IPS-18c (cell line): Measurements from ENCODE around the gene CLEC17A.
"Not testable (repeated sequence)": the region's sequence is repeated elsewhere in the genome, so short reads cannot be mapped to it uniquely, and the experiment has no call there.

Experiments
- H3K4me3 ChIP-seq: 2 replicates; pipeline ENCODE4 v1.7.0; 2013; ENCODE audit warnings: low read depth, mild to moderate bottlenecking, low read length, moderate library complexity; ENCODE audit not compliant: insufficient read depth
- H3K9me3 ChIP-seq: one replicate; pipeline ENCODE4 v1.6.1; 2013; ENCODE audit warnings: mild to moderate bottlenecking, low read length, moderate library complexity; ENCODE audit not compliant: control insufficient read depth, insufficient read depth

CLEC17A gene

GRCh38 chr19:14613399-14614098 is 30.7 kb downstream of the CLEC17A start:
- not testable (repeated sequence) for H3K4me3 ChIP-seq, H3K9me3 ChIP-seq

GRCh38 chr19:14614099-14614412 is 31.2 kb downstream of the CLEC17A start:
- no peaks in the 10 kb centered on the region for H3K9me3 ChIP-seq
- H3K4me3 ChIP-seq = no peak overlapping the region

GRCh38 chr19:14615623-14616022 is 32.7 kb downstream of the CLEC17A start:
- no peaks in the 10 kb centered on the region for H3K9me3 ChIP-seq
- no peak overlapping the region for H3K4me3 ChIP-seq

- H3K9me3 ChIP-seq = no peaks in the 10 kb centered on the region
- no peak overlapping the region for H3K4me3 ChIP-seq
These were observed 33.5 kb downstream of the CLEC17A start for GRCh38 chr19:14616407-14616806.

GRCh38 chr19:14619404-14619803 is 36.5 kb downstream of the CLEC17A start:
- H3K4me3 ChIP-seq = no peak overlapping the region
- H3K9me3 ChIP-seq = no peaks in the 10 kb centered on the region

GRCh38 chr19:14624491-14624890 is 41.6 kb downstream of the CLEC17A start:
- H3K9me3 ChIP-seq, H3K4me3 ChIP-seq: not testable (repeated sequence)

GRCh38 chr19:14629557-14629956 is 46.7 kb downstream of the CLEC17A start:
- Histone ChIP-seq H3K9me3 (no peaks in the 10 kb centered on the region), H3K4me3 (no peak overlapping the region)

- Histone ChIP-seq H3K9me3 (no peaks in the 10 kb centered on the region), H3K4me3 (no peak overlapping the region)
These were observed 49.4 kb downstream of the CLEC17A start for GRCh38 chr19:14632286-14632685.

GRCh38 chr19:14639536-14640277 is 56.8 kb downstream of the CLEC17A start:
- Histone ChIP-seq H3K9me3 (no peaks in the 10 kb centered on the region), H3K4me3 (no peak overlapping the region)

- H3K9me3 ChIP-seq = no peaks in the 10 kb centered on the region
- H3K4me3 ChIP-seq = no peak overlapping the region
These were observed 65.6 kb downstream of the CLEC17A start for GRCh38 chr19:14648506-14648905.

- no peak overlapping the region for H3K4me3 ChIP-seq
- H3K9me3 ChIP-seq = no peaks in the 10 kb centered on the region
These were observed 66.1 kb downstream of the CLEC17A start for GRCh38 chr19:14649020-14649419.

- H3K4me3 ChIP-seq = no peak overlapping the region
- no peaks in the 10 kb centered on the region for H3K9me3 ChIP-seq
These were observed 67.3 kb downstream of the CLEC17A start for GRCh38 chr19:14650161-14650560.

- H3K9me3 ChIP-seq = no peaks in the 10 kb centered on the region
- no peak overlapping the region for H3K4me3 ChIP-seq
These were observed 72.1 kb downstream of the CLEC17A start for GRCh38 chr19:14654786-14655560.

- H3K4me3 ChIP-seq = no peak overlapping the region
These were observed 72.8 kb downstream of the CLEC17A start for GRCh38 chr19:14655726-14656125.

GRCh38 chr19:14659874-14660489 is 77.1 kb downstream of the CLEC17A start:
- Histone ChIP-seq H3K4me3 (no peak overlapping the region), H3K9me3 (no peaks in the 10 kb centered on the region)

More at GRCh38 chr19:14655726-14656125, 72.8 kb downstream of the CLEC17A start:
- no peaks in the 10 kb centered on the region for H3K9me3 ChIP-seq

- Histone ChIP-seq H3K9me3 (no peaks in the 10 kb centered on the region), H3K4me3 (no peak overlapping the region)
These were observed 78.6 kb downstream of the CLEC17A start for GRCh38 chr19:14661372-14661924.
